ENCODE data around the gene ZNF423.

DNA sequence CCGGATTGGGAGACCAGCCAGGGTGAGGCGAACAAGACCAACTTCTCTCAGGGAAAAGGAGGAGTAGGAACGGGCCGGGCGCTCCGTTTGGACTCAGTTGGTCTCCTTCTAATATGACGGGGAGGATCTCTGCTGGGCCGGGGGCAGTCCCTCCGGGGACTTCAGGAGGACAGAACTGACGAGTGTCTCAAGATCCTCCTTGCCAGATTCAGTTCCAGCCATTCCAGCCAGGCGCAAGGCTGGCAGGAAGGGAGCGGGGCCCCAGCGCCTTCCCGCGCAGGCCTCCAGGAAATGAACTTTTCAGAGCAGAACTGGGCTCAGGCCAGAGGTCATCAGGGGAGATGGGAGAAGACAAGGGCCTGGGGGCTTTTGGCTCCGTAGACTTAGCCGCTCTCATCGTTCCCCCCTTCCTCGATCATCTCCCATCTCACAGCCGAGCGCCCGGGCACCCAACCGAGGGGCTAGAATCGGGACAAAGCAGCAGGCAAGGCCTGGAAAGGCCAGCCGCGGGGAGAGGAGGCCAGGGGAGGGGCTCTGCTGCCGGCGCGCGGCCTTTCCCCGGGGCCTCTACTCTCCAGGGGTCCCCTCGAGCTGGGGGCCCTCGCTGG lies 1.6 kb downstream of the ZNF423 start:
- TF ChIP-seq CHD2 (IDR thresholded peaks at IDR 0.05; ENCODE audit: low read depth, low read length), result no peak
- no peak for TF ChIP-seq BHLHE40 (IDR thresholded peaks at IDR 0.05; ENCODE audit: low read length)
- TF ChIP-seq ZNF518B (CRISPR knock-in tag; IDR thresholded peaks at IDR 0.05), result no peak
- no peak for TF ChIP-seq ZNF778 (CRISPR knock-in tag; IDR thresholded peaks at IDR 0.05)
- TF ChIP-seq NUFIP1 (IDR thresholded peaks at IDR 0.05; ENCODE audit: partially characterized antibody), result no peak
- TF ChIP-seq HIVEP1 (CRISPR knock-in tag; IDR thresholded peaks at IDR 0.05), result no peak
- TF ChIP-seq DPF2 (IDR thresholded peaks at IDR 0.05), result no peak
- TF ChIP-seq, protein P1, sequence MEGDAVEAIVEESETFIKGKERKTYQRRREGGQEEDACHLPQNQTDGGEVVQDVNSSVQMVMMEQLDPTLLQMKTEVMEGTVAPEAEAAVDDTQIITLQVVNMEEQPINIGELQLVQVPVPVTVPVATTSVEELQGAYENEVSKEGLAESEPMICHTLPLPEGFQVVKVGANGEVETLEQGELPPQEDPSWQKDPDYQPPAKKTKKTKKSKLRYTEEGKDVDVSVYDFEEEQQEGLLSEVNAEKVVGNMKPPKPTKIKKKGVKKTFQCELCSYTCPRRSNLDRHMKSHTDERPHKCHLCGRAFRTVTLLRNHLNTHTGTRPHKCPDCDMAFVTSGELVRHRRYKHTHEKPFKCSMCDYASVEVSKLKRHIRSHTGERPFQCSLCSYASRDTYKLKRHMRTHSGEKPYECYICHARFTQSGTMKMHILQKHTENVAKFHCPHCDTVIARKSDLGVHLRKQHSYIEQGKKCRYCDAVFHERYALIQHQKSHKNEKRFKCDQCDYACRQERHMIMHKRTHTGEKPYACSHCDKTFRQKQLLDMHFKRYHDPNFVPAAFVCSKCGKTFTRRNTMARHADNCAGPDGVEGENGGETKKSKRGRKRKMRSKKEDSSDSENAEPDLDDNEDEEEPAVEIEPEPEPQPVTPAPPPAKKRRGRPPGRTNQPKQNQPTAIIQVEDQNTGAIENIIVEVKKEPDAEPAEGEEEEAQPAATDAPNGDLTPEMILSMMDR (IDR thresholded peaks at IDR 0.05 in 2 of 3, conservative IDR thresholded peaks at IDR 0.05 in 1 of 3; ENCODE audit: insufficient read depth in 2 of 3, low read depth in 1 of 3, low read length in 3 of 3), result no peak
- no peak for TF ChIP-seq EZH2 (IDR thresholded peaks at IDR 0.05; ENCODE audit: borderline replicate concordance, low read depth, low read length)
- no peak for TF ChIP-seq ZKSCAN8 (CRISPR knock-in tag; IDR thresholded peaks at IDR 0.05)
- no peak for TF ChIP-seq NFRKB (IDR thresholded peaks at IDR 0.05; ENCODE audit: low read depth)
- TF ChIP-seq E2F3 (CRISPR knock-in tag; IDR thresholded peaks at IDR 0.05), result no peak
- TF ChIP-seq, protein P2, sequence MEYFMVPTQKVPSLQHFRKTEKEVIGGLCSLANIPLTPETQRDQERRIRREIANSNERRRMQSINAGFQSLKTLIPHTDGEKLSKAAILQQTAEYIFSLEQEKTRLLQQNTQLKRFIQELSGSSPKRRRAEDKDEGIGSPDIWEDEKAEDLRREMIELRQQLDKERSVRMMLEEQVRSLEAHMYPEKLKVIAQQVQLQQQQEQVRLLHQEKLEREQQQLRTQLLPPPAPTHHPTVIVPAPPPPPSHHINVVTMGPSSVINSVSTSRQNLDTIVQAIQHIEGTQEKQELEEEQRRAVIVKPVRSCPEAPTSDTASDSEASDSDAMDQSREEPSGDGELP (CRISPR knock-in tag; IDR thresholded peaks at IDR 0.05; ENCODE audit: borderline replicate concordance), result no peak
